ENCODE results near the gene ISCU. TPM values are rescaled to one million over a fixed set of nuclear protein-coding genes. Genes with fewer than 3 reads are reported as not detected.

The ISCU gene
- total RNA-seq, 1 donor from 2014 or later, result 136 TPM

DNA sequence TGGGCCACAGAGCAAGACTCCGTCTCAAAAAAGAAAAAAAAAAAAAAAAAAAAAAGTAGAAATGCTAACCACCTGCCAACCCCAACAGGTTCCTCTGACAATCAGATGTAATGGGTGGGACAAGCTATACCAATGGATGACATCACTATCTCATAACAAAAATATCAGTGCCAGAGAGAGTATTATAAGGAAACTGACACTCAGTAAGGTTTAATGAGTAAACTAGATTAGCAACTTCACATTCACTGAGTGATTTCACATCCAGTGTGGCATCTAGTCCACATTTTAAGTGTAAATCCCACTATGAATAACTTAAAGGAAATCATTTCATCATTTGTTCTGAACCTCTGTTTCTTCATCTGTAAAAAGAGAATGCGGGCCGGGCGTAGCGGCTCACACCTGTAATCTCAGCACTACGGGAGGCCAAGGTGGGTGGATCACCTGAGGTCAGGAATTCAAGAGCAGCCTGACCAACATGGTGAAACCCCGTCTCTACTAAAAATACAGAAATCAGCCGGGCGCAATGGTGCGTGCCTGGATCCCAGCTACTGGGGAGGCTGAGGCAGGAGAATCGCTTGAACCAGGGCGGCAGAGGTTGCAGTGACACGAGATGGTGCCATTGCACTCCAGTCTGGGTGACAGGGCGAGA lies 3.3 kb upstream of the ISCU start:
- peaks cover 2 to 11% of the 10 kb centered on the region in 2 donors for H3K36me3 ChIP-seq
- intact Hi-C loops (cut with DNase I), result no loop called here
- H3K4me1 ChIP-seq, result peaks cover 7 to 28% of the 10 kb centered on the region in 2 donors
- TF ChIP-seq, protein P1, sequence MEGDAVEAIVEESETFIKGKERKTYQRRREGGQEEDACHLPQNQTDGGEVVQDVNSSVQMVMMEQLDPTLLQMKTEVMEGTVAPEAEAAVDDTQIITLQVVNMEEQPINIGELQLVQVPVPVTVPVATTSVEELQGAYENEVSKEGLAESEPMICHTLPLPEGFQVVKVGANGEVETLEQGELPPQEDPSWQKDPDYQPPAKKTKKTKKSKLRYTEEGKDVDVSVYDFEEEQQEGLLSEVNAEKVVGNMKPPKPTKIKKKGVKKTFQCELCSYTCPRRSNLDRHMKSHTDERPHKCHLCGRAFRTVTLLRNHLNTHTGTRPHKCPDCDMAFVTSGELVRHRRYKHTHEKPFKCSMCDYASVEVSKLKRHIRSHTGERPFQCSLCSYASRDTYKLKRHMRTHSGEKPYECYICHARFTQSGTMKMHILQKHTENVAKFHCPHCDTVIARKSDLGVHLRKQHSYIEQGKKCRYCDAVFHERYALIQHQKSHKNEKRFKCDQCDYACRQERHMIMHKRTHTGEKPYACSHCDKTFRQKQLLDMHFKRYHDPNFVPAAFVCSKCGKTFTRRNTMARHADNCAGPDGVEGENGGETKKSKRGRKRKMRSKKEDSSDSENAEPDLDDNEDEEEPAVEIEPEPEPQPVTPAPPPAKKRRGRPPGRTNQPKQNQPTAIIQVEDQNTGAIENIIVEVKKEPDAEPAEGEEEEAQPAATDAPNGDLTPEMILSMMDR (IDR thresholded peaks at IDR 0.05), result no peak
- H3K27ac ChIP-seq, result no peak overlapping the region
- no peaks in the 10 kb centered on the region for H3K9me3 ChIP-seq
- H3K27me3 ChIP-seq, result no peaks in the 10 kb centered on the region
- H3K4me3 ChIP-seq, result peak overlapping the region; percentile 96
- DNase-seq (ENCODE audit: low spot score in 2 of 2), result peak in 1 of 2 donors; percentile 55

DNA sequence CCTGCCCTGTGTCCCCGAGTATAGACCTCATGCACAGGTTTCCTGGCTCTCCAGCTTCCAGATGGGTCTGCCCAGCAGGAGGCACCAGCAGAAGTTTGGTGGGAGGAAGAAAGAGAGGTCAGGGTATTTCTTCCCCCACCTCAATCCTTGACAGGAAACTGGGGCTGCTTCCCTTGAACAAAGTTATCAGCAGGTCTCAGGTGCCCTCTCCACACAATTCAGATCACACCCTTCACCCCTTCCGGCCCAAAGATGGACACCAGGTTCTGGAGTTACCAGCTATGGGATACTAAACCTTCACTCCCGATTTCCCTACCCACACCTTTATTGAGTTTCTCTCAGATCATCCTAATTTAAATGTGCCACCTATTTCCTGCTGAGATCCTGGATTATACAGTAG lies 2.6 kb upstream of the ISCU start:
- peaks cover 7 to 28% of the 10 kb centered on the region in 2 donors for H3K4me1 ChIP-seq
- H3K36me3 ChIP-seq, result peaks cover 8 to 11% of the 10 kb centered on the region in 2 donors
- no peaks in the 10 kb centered on the region for H3K9me3 ChIP-seq
- TF ChIP-seq, protein P1 (IDR thresholded peaks at IDR 0.05), result no peak
- no peaks in the 10 kb centered on the region for H3K27me3 ChIP-seq
- intact Hi-C loops (cut with DNase I), result loop anchor here (5.0 kb wide), 4 partner anchors 493 to 1438 kb away; partner anchors contain the start of genes ANKRD13A, GIT2, PRDM4 and USP30
- no peak overlapping the region for H3K27ac ChIP-seq
- DNase-seq (ENCODE audit: low spot score in 2 of 2), result peak in 1 of 2 donors; percentile 31
- peak overlapping the region; percentile 96 for H3K4me3 ChIP-seq

DNA sequence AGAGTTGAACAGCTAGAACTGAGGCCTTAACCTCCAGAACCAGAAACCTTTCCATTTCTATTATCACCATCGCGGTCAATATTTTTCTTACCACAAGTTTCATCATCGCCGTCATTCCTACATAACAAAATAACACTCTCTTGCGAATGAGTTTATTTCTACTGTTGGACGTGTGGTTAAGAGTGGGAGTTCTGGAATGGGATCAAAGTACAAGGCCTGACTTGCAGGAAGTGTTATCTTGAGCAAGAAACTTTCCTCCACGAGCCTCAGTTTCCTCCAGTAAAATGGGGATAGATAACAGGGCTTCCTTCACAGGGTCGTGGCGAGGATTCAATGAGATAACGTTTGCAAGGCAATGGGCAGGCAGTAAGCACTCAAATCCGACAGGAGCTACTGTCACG lies 2.1 kb upstream of the ISCU start:
- Histone ChIP-seq H3K4me1 (peaks cover 7 to 28% of the 10 kb centered on the region in 2 donors), H3K4me3 (peak overlapping the region; percentile 96), H3K9me3 (no peaks in the 10 kb centered on the region), H3K36me3 (peaks cover 11 to 17% of the 10 kb centered on the region in 2 donors), H3K27ac (peak overlapping the region; percentile 78 to 90), H3K27me3 (no peaks in the 10 kb centered on the region)
- TF ChIP-seq, protein P1 (IDR thresholded peaks at IDR 0.05), result no peak
- intact Hi-C loops (cut with DNase I), result loop anchor here (5.0 kb wide), 4 partner anchors 492 to 1437 kb away; partner anchors contain the start of genes ANKRD13A, GIT2, PRDM4 and USP30
- DNase-seq (ENCODE audit: low spot score in 2 of 2), result no peak

DNA sequence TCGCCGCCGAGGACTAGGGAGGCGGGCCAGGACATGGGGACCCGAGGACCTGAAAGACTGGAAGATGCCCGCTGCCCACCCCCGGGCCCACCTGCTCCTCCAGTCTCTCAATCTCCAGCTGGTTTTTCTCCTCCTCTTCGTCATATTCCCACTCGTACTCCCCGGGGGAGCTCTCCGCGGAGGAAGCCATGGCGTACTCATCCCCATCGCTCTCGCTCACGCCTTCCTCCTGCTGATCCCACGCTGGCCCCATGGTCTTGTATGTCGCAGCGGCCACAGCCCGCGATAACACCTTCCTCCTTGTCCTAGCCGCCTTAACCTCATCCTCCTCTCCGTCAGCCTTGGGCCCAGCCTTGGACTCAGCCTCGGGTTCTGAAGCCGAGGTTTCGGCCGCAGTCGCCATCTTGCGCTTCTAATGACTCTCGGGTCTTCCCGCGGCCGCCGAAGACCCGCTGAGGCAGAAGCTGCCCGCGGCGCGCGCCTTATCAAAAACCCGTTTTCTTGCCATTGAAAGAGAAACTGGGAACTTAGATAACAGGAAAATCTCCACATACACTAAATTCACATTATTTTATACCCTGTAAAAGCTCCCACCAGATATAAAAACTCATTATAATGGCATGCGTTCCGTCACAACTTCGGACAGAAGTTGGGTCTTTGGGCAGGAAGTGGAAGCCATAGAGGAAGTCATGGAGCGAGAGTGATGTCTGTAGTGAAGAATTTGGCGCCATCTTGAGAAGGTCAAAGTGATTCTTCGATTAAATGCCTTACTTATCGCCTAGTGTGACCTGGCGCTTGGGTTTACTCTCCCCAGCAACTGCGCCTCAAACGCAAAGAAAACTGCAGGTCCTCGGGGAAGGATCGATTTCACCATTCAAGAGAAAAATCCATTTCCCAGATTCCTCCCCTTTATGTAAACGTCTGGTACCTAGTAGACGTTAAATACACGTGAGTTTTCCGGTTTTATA lies 1.4 kb upstream of the ISCU start, which contains the start of gene SART3:
TSS of gene SART3 (minus strand) at position 422 of the 968 bp plus-strand sequence. CDS start at position 403, 19 bp downstream.
- peak; percentile 29 to 82 for DNase-seq (ENCODE audit: low spot score in 2 of 2)
- intact Hi-C loops (cut with DNase I), result loop anchor here (5.0 kb wide), 4 partner anchors 491 to 1436 kb away; partner anchors contain the start of genes ANKRD13A, GIT2, PRDM4 and USP30

More for the DNA sequence above, 1.4 kb upstream of the ISCU start, which contains the start of gene SART3:
- Histone ChIP-seq H3K27me3 (no peaks in the 10 kb centered on the region), H3K27ac (peak within 1 kb of the TSS; percentile 78 to 90), H3K36me3 (peaks cover 11 to 24% of the 10 kb centered on the region in 2 donors), H3K4me1 (peaks cover 7 to 35% of the 10 kb centered on the region in 2 donors), H3K9me3 (no peaks in the 10 kb centered on the region), H3K4me3 (peak within 1 kb of the TSS; percentile 96)
- TF ChIP-seq, protein P1 (IDR thresholded peaks at IDR 0.05), result no peak
